Fibroblast of pulmonary artery (primary cell): ENCODE measurements around the gene THSD7B.

Source experiments
- DNase-seq: peaks from one replicate; pipeline ENCODE4 v3.0.0-alpha.2; 2010; ENCODE audit warnings: low read depth
- H3K4me3 ChIP-seq: replicated peaks from 2 replicates; pipeline ENCODE4 v1.5.1; 2011; ENCODE audit warnings: low read depth, mild to moderate bottlenecking, control low read depth, low read length, moderate library complexity
- TF ChIP-seq, protein P1 (sequence below): IDR thresholded peaks from 2 replicates; pipeline ENCODE4 v1.5.1; 2011; ENCODE audit warnings: mild to moderate bottlenecking, control low read depth, low read length, inconsistent platforms; ENCODE audit errors: missing control alignments

THSD7B gene

GRCh38 chr2:137179542-137179941 is 414.2 kb downstream of the THSD7B start:
- DNase-seq, result no peak
- TF ChIP-seq, protein P1, sequence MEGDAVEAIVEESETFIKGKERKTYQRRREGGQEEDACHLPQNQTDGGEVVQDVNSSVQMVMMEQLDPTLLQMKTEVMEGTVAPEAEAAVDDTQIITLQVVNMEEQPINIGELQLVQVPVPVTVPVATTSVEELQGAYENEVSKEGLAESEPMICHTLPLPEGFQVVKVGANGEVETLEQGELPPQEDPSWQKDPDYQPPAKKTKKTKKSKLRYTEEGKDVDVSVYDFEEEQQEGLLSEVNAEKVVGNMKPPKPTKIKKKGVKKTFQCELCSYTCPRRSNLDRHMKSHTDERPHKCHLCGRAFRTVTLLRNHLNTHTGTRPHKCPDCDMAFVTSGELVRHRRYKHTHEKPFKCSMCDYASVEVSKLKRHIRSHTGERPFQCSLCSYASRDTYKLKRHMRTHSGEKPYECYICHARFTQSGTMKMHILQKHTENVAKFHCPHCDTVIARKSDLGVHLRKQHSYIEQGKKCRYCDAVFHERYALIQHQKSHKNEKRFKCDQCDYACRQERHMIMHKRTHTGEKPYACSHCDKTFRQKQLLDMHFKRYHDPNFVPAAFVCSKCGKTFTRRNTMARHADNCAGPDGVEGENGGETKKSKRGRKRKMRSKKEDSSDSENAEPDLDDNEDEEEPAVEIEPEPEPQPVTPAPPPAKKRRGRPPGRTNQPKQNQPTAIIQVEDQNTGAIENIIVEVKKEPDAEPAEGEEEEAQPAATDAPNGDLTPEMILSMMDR, result no peak
- no peak overlapping the region for H3K4me3 ChIP-seq

DNA sequence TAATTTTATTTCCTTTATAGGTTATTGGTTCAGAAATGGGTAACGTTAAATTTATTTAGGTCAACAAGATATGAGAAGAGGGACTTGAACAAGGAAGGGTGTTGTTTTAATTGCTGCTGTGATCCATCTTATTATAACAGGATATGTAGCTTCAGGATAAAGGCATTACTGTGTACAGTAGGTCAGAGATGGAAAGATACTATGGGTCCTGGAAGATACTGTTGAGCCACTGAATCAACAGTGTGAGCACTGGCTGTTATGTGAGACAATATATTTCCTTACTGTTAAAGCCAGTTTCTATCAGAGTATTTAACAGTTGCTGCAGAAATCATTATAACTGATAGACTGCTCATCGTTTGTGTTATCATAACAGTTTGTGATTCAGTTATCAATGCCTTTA is 414.7 kb downstream of the THSD7B start:
- no peak overlapping the region for H3K4me3 ChIP-seq
- no peak for DNase-seq
- TF ChIP-seq, protein P1, result no peak

DNA sequence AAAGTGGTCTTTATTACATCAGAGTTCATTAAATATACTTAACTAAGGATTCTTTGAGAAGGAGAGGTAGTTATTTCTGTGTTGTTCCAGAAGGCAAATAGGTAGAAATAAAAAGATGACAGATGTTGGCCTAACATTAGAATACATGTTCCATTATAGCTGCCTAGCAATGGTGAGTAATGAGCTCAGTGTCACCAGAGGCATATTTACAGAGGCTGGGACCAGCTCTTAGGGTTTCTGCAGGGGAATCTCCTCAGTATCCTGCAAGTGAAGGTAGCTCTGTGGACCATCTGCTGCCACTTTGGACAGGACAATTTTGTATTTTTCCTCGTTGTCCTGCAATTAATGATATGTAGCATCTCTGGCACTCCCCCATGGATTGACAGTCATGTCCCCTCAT is 416.0 kb downstream of the THSD7B start:
- H3K4me3 ChIP-seq, result no peak overlapping the region
- DNase-seq, result no peak
- TF ChIP-seq, protein P1, result no peak

DNA sequence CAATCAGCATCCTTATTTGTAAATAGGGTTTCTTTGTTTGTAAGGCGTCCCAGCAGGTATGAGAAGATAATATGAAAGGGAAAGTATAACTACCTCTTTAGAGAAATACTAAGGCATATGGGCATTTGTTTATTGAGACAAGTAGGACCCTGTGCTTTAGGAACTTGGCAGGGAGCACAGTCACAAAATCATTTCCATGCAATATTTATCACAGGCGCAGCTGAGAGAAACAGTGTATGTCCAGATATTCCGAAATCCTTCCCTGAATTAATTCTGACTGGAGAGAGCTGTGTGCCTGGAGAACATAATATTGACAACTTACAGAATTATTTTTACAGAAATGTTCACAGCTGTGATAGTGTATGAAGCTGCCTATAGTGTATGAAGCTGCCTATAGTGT is 416.7 kb downstream of the THSD7B start:
- TF ChIP-seq, protein P1, result no peak
- H3K4me3 ChIP-seq, result no peak overlapping the region
- DNase-seq, result no peak

GRCh38 chr2:137183206-137183898 is 418.0 kb downstream of the THSD7B start:
- TF ChIP-seq, protein P1, result no peak

DNA sequence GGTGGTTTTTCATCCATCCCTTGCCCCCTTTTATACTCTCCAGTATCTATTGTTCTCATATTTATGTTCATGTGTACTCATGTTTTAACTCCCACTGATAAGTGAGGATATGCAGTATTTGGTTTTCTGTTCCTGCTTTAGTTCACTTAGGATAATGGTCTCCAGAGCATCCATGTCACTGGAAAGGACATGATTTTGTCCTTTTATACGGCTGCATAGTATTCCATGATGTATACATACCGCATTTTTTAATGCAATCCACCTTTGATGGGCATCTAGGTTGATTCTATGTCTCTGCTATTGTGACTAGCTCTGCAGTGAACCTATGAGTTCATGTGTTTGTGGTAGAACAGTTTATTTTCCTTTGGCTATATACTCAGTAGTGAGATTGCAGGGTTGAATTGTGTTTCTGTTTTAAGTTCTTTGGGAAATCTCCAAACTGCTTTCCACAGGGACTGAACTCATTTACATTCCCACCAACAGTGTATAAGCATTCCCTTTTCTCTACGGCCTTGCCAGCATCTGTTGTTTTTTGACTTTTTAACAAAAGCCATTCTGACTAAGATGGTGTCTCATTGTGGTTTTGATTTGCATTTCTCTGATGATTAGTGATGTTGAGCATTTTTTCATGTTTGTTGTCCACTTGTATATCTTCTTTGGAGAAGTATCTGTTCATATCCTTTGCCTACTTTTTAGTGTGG is 420.2 kb downstream of the THSD7B start:
- TF ChIP-seq, protein P1, result no peak
- H3K4me3 ChIP-seq, result no peak overlapping the region
- no peak for DNase-seq

More at GRCh38 chr2:137183206-137183898, 418.0 kb downstream of the THSD7B start:
- H3K4me3 ChIP-seq, result no peak overlapping the region
- DNase-seq, result no peak
